ENCODE data around the gene MYO6.

The MYO6 gene

GRCh38 chr6:75796723-75797122 lies 47.7 kb downstream of the MYO6 start:
- no peak for DNase-seq (ENCODE audit: extremely low spot score)
- ChIA-PET CTCF (no interaction called here), POLR2A (no interaction called here)
- no peak for TF ChIP-seq CTCF (IDR thresholded peaks at IDR 0.05; ENCODE audit: control extremely low read depth, extremely low read depth, low read depth, missing control alignments)

DNA sequence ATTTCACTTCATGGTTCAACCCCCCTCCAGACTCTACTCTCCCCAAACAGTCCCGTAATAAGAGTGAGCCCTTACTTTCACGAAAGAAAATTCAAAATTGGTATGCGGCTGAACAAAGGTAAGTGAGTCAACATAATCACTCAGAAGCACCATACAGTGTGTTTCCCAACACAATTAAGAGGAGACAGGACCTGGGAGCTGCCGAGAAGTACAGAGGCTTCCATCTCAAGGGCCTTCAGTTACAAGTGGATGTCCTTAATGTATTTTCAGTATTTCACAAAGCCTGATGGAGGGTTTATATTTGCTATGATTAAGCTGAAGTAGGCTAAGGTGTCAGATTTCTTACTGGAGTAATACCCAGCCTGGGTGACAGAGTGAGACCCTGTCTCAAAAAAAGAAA lies 51.1 kb downstream of the MYO6 start:
- POLR2A ChIA-PET = no interaction called here
- TF ChIP-seq CTCF (IDR thresholded peaks at IDR 0.05; ENCODE audit: control extremely low read depth, extremely low read depth, low read depth, missing control alignments) = no peak
- CTCF ChIA-PET = interaction anchor here (0.9 to 1.1 kb wide), 2 partner anchors 23 to 42 kb away, joined by 3 read pairs; no protein-coding TSS in a partner anchor
- no peak for DNase-seq (ENCODE audit: extremely low spot score)

- no peak for DNase-seq (ENCODE audit: extremely low spot score)
- ChIA-PET CTCF (interaction anchor here (0.7 to 1.1 kb wide), 3 partner anchors 9 to 43 kb away, joined by 3 to 4 read pairs (median 3); no protein-coding TSS in a partner anchor), POLR2A (no interaction called here)
- TF ChIP-seq CTCF (IDR thresholded peaks at IDR 0.05; ENCODE audit: control extremely low read depth, extremely low read depth, low read depth, missing control alignments) = no peak
These were observed 51.9 kb downstream of the MYO6 start for GRCh38 chr6:75800708-75801505.

DNA sequence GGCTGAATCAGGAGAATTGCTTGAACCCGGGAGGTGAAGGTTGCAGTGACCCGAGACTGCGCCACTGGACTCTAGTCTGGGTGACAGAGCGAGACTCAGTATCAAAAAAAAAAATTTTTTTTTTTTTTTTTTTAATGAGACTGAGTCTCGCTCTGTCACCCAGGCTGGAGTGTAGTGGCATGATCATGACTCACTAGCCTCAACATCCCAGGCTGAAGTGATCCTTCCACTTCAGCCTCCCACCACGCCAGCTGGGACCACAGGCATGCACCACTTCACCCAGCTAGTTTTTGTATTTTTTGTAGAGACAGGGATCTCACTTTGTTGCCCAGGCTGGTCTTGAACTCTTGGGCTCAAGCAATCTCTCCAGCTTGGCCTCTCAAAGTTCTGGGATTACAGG lies 53.3 kb downstream of the MYO6 start:
- no peak for TF ChIP-seq CTCF (IDR thresholded peaks at IDR 0.05; ENCODE audit: control extremely low read depth, extremely low read depth, low read depth, missing control alignments)
- DNase-seq (ENCODE audit: extremely low spot score) = no peak
- CTCF ChIA-PET = interaction anchor here (0.9 to 2.3 kb wide), 4 partner anchors 13 to 40 kb away, joined by 3 to 5 read pairs (median 4); no protein-coding TSS in a partner anchor
- POLR2A ChIA-PET = no interaction called here

GRCh38 chr6:75808507-75808906 lies 59.5 kb downstream of the MYO6 start:
- POLR2A ChIA-PET = no interaction called here
- no peak for TF ChIP-seq CTCF (IDR thresholded peaks at IDR 0.05; ENCODE audit: control extremely low read depth, extremely low read depth, low read depth, missing control alignments)
- CTCF ChIA-PET = no interaction called here
- DNase-seq (ENCODE audit: extremely low spot score) = no peak

DNA sequence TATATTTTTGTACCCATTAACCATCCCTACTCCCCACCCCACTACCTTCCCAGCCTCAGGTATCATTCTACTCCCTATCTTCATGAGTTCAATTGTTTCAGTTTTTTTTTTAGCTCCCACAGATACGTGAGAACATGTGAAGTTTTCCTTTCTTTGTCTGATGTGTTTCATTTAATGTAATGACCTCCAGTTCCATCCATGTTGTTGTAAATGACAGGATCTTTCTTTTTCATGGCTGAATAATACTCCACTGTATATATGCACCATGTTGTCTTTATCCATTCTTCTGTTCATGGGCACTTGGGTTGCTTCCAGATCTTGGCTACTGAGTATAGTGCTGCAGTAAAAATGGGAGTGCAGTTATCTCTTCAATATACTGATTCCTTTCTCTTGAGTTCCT lies 63.5 kb downstream of the MYO6 start:
- TF ChIP-seq CTCF (IDR thresholded peaks at IDR 0.05; ENCODE audit: control extremely low read depth, extremely low read depth, low read depth, missing control alignments) = no peak
- no peak for DNase-seq (ENCODE audit: extremely low spot score)
- POLR2A ChIA-PET = no interaction called here
- CTCF ChIA-PET = no interaction called here
